CD4-positive, alpha-beta T cell (primary cell): Measurements from ENCODE around the gene LIG1. TPM values are rescaled to one million over a fixed set of nuclear protein-coding genes. Genes with fewer than 3 reads are reported as not detected.

Source experiments
- ATAC-seq: fragments of 200-7000 bp; cut with Tn5 transposase; one replicate; pipeline ENCODE4 v1.10.0; 2022; ENCODE audit warnings: mild to moderate bottlenecking; ENCODE audit not compliant: poor library complexity
- CTCF ChIA-PET: fragments of 350-600 bp; sonication (Branson Sonifier 250); formaldehyde crosslinking; loops from one replicate; lab custom pipeline; 2021; ENCODE audit warnings: antibody characterized with exemption, inconsistent platforms; lab: Charles Lee
- POLR2A ChIA-PET: fragments of 350-600 bp; sonication (Branson Sonifier 250); formaldehyde crosslinking; loops from one replicate; lab custom pipeline; 2021; ENCODE audit warnings: antibody characterized with exemption, inconsistent platforms; lab: Charles Lee
- DNase-seq, 14 experiments: peaks; one replicate each; pipeline ENCODE4 v3.0.0-alpha.2; 2013 to 2020; ENCODE audit warnings: mixed read lengths in 2 of 14
- H3K27ac ChIP-seq, 2 donors: one replicate each; pipeline versions ENCODE4 v1.5.1 to v1.7.0; 2013; ENCODE audit warnings: low read length in 2 of 2, low read depth in 1 of 2, mild to moderate bottlenecking in 1 of 2
- H3K27me3 ChIP-seq, 2 experiments: 1 replicate in 1 of 2; 2 replicates in 1 of 2; pipeline versions ENCODE4 v1.6.1 to v1.7.0; 2013; ENCODE audit warnings: low read length in 2 of 2, control low read depth in 1 of 2, mild to moderate bottlenecking in 1 of 2, moderate library complexity in 1 of 2; ENCODE audit not compliant: insufficient read depth in 2 of 2, control insufficient read depth in 1 of 2
- H3K36me3 ChIP-seq: one replicate; pipeline ENCODE4 v1.6.1; 2013; ENCODE audit warnings: low read length, control low read depth; ENCODE audit not compliant: insufficient read depth
- H3K4me1 ChIP-seq: one replicate; pipeline ENCODE4 v1.6.1; 2013; ENCODE audit warnings: low read length, control low read depth; ENCODE audit not compliant: insufficient read depth
- H3K4me3 ChIP-seq: one replicate; pipeline ENCODE4 v1.5.1; 2013; ENCODE audit warnings: mild to moderate bottlenecking, low read length, moderate library complexity
- H3K9me3 ChIP-seq, 2 experiments: 1 replicate in 1 of 2; 2 replicates in 1 of 2; pipeline versions ENCODE4 v1.6.1 to v1.7.0; 2013; ENCODE audit warnings: low read length in 2 of 2, mild to moderate bottlenecking in 2 of 2, control low read depth in 1 of 2, moderate library complexity in 1 of 2; ENCODE audit not compliant: control insufficient read depth in 1 of 2, insufficient read depth in 1 of 2
- H3K27ac Mint-ChIP-seq: one replicate; pipeline ENCODE4 v1.8.0; 2020; ENCODE audit warnings: mixed read lengths
- H3K27me3 Mint-ChIP-seq: one replicate; pipeline ENCODE4 v1.8.0; 2021; ENCODE audit warnings: mixed read lengths
- H3K36me3 Mint-ChIP-seq: one replicate; pipeline ENCODE4 v1.8.0; 2021; ENCODE audit warnings: low read depth, mixed read lengths
- H3K4me1 Mint-ChIP-seq: one replicate; pipeline ENCODE4 v1.8.0; 2021; ENCODE audit warnings: low read depth, mixed read lengths
- H3K4me3 Mint-ChIP-seq: one replicate; pipeline ENCODE4 v1.8.0; 2020; ENCODE audit warnings: mild to moderate bottlenecking, mixed read lengths
- H3K9me3 Mint-ChIP-seq: one replicate; pipeline ENCODE4 v1.8.0; 2020; ENCODE audit warnings: mixed read lengths
- intact Hi-C, 2 experiments: fragments of 100-400 bp; cut with DNase I in 1 of 2; cut with micrococcal nuclease in 1 of 2; formaldehyde crosslinking; loops; one replicate each; pipeline versions ENCODE4 v1.15.1 to v1.9.0; 2023 to 2025; cut with DNase I, micrococcal nuclease
- total RNA-seq, 174 experiments: library from RNA in 2 of 174; stranded (reverse) in 2 of 174; gene quantifications; one replicate each; pipeline ENCODE4 v1.2.3 and lab custom pipeline; 2021 to 2026
- TF ChIP-seq, protein P1 (sequence below): fragments of 200-600 bp; IDR thresholded peaks from one replicate; pipeline ENCODE4 v1.8.0; 2022; ENCODE audit warnings: antibody characterized with exemption, mild to moderate bottlenecking

Gene LIG1
- total RNA-seq, 2 experiments from 2014 or later = 62.8 to 70.7 TPM

DNA sequence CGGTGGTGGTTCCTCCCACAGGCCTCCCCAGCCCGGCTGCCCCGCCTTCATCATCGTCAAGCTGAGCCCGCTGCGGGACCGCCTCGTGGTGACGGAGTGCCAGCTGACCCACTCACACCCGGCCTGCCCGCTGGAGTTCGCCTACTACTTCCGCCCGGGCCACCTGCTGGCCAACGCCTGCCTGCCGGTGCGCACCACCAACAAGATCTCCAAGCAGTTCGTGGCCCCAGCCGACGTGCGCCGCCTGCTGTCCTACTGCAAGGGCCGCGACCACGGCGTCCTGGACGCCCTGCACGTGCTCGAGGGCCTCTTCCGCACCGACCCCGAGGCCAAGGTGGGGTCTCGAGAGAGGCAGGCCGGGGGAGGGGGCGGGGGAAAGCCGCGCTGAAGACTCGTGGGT, 12.3 kb upstream of the LIG1 start:
- H3K9me3 ChIP-seq = peaks cover 8% of the 10 kb centered on the region in 2 experiments
- CTCF ChIA-PET = no interaction called here
- no peak overlapping the region for H3K4me3 ChIP-seq
- no peak overlapping the region for H3K27ac Mint-ChIP-seq
- ATAC-seq (no peak), DNase-seq (no peak)
- peaks cover 6% of the 10 kb centered on the region for H3K9me3 Mint-ChIP-seq
- no peaks in the 10 kb centered on the region for H3K4me1 ChIP-seq
- H3K27ac ChIP-seq = no peak overlapping the region
- H3K36me3 Mint-ChIP-seq = peaks cover 34% of the 10 kb centered on the region
- no peaks in the 10 kb centered on the region for H3K27me3 Mint-ChIP-seq
- H3K4me1 Mint-ChIP-seq = no peaks in the 10 kb centered on the region
- POLR2A ChIA-PET = interaction anchor here (0.6 kb wide), 1 partner anchor 73 kb away, joined by 4 read pairs; the partner anchor contains the start of gene CARD8
- TF ChIP-seq, protein P1, sequence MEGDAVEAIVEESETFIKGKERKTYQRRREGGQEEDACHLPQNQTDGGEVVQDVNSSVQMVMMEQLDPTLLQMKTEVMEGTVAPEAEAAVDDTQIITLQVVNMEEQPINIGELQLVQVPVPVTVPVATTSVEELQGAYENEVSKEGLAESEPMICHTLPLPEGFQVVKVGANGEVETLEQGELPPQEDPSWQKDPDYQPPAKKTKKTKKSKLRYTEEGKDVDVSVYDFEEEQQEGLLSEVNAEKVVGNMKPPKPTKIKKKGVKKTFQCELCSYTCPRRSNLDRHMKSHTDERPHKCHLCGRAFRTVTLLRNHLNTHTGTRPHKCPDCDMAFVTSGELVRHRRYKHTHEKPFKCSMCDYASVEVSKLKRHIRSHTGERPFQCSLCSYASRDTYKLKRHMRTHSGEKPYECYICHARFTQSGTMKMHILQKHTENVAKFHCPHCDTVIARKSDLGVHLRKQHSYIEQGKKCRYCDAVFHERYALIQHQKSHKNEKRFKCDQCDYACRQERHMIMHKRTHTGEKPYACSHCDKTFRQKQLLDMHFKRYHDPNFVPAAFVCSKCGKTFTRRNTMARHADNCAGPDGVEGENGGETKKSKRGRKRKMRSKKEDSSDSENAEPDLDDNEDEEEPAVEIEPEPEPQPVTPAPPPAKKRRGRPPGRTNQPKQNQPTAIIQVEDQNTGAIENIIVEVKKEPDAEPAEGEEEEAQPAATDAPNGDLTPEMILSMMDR = no peak
- no peak overlapping the region for H3K4me3 Mint-ChIP-seq
- H3K36me3 ChIP-seq = no peaks in the 10 kb centered on the region
- no peaks in the 10 kb centered on the region for H3K27me3 ChIP-seq
- intact Hi-C loops = no loop called here

DNA sequence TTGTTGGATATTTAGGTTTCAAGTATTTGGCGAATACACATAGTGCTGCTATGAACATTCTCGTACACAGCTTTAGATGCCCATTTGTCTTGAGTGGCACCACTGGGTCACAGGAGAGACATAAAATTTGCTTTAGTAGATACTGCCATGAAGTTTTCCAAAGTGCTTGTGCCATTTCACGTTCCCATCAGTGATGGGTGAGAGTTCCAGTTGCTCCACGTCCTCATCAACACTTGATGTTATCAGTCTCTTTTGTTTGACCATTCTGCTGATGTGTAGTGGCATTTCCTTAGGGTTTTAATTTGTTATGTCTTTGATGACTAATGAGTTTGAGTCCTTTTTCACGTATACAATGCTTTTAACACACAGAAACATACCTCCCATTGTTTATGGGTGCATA, 11.4 kb upstream of the LIG1 start:
- Histone ChIP-seq H3K4me1 (no peaks in the 10 kb centered on the region), H3K36me3 (no peaks in the 10 kb centered on the region), H3K4me3 (no peak overlapping the region), H3K9me3 (peaks cover 8% of the 10 kb centered on the region in 2 experiments), H3K27me3 (no peaks in the 10 kb centered on the region), H3K27ac (no peak overlapping the region)
- no peaks in the 10 kb centered on the region for H3K4me1 Mint-ChIP-seq
- no peak for ATAC-seq
- intact Hi-C loops = no loop called here
- no peak for DNase-seq
- POLR2A ChIA-PET = no interaction called here
- peaks cover 6% of the 10 kb centered on the region for H3K9me3 Mint-ChIP-seq
- CTCF ChIA-PET = no interaction called here
- H3K27ac Mint-ChIP-seq = no peak overlapping the region
- TF ChIP-seq, protein P1 = no peak
- H3K36me3 Mint-ChIP-seq = peaks cover 38% of the 10 kb centered on the region
- H3K27me3 Mint-ChIP-seq = no peaks in the 10 kb centered on the region
- no peak overlapping the region for H3K4me3 Mint-ChIP-seq

DNA sequence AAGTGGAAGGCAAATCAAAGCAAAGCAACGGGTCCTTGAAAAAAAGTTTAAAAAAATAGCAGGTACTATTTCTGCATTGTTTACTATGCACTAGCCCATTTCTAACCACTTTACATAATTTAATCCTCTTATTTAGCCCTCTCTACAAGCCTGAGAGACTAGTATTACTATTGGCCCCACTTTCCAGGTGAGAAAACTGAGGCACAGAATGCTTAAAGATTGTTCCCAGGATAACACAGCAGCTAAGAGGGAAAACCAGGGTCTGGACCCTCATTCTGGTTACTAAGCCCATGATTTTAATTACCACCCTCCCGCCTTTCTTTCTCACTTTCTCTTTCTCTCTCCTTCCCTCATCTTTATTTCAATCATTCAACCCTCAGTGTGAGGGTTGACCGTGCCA, 6.1 kb upstream of the LIG1 start:
- no peak overlapping the region for H3K27ac ChIP-seq
- intact Hi-C loops = loop anchor here in 1 of 2 experiments (10.0 kb wide), 1 partner anchor 69 kb away; no protein-coding TSS in a partner anchor
- H3K4me3 ChIP-seq = no peak overlapping the region
- H3K4me1 ChIP-seq = peaks cover 4% of the 10 kb centered on the region
- no peak for ATAC-seq
- H3K36me3 ChIP-seq = peaks cover 14% of the 10 kb centered on the region
- TF ChIP-seq, protein P1 = no peak
- H3K27me3 ChIP-seq = no peaks in the 10 kb centered on the region
- H3K9me3 ChIP-seq = peaks cover 0 to 2% of the 10 kb centered on the region in 2 experiments
- Mint-ChIP-seq H3K27me3 (no peaks in the 10 kb centered on the region), H3K4me1 (peaks cover 11% of the 10 kb centered on the region), H3K36me3 (peaks cover 38% of the 10 kb centered on the region), H3K9me3 (peaks cover under 1% of the 10 kb centered on the region), H3K27ac (no peak overlapping the region), H3K4me3 (no peak overlapping the region)
- DNase-seq = no peak
- ChIA-PET POLR2A (no interaction called here), CTCF (no interaction called here)
